Measurements from ENCODE around the gene HS2ST1. TPM values are rescaled to one million over a fixed set of nuclear protein-coding genes. Genes with fewer than 3 reads are reported as not detected.

The HS2ST1 gene
- total RNA-seq, 1 experiment from 2014 or later = 17.6 TPM

Other genes with a start within 250 kb of the HS2ST1 start
- gene SH3GLB1, start 210.1 kb upstream of the HS2ST1 start, total RNA-seq (2014; rRNA removed; shearing (Covaris generic)) = 7.4 and 13.5 TPM in 2 replicates
- 140 and 223 TPM in 2 replicates for gene SELENOF, start 509 bp upstream of the HS2ST1 start, total RNA-seq (2014; rRNA removed; shearing (Covaris generic))